HG03469 (cell line): Measurements from ENCODE around the gene BUD31.
"Not testable (repeated sequence)": the region's sequence is repeated elsewhere in the genome, so short reads cannot be mapped to it uniquely, and the experiment has no call there.

ENCODE experiments used
- ATAC-seq: cut with Tn5 transposase; IDR thresholded peaks from one replicate; pipeline ENCODE4 v1.9.1; 2021; ENCODE audit warnings: mild to moderate bottlenecking, moderate library complexity, moderate number of reproducible peaks; ENCODE audit not compliant: unreplicated experiment

Gene BUD31

DNA sequence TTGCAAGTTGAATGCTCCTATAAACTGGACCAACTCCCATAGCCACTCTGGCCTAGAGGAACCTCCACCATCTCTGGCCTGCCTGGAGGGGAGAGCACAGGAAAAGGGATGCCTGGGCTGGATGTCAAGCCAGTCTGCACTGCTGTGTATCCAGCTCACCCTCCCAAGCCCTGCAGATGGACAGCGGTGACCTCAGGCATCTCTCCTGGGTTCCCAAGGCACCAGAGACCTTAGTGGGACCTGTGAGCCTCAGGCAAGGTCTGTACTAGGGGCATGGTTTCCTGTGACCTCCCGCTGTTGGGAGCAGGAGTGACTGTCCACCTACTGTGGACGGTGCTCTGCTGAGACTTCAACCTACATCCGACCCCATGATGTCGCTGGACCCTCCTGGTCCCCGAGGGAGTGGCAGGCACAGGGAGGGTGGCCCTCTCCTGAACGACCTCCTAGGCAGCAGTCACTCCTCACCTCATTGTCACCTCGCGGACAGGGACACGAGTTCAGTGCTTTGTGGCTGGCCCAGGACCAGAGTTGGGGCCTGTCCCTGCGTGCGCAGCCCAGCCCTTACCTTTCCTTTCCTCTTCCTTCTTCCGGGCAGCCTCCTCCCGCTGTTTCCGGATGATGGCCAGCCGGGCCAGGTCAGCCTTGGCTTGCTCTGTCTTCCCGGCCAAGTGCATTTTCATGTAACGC lies 11.3 kb upstream of the BUD31 start:
- no peak for ATAC-seq

DNA sequence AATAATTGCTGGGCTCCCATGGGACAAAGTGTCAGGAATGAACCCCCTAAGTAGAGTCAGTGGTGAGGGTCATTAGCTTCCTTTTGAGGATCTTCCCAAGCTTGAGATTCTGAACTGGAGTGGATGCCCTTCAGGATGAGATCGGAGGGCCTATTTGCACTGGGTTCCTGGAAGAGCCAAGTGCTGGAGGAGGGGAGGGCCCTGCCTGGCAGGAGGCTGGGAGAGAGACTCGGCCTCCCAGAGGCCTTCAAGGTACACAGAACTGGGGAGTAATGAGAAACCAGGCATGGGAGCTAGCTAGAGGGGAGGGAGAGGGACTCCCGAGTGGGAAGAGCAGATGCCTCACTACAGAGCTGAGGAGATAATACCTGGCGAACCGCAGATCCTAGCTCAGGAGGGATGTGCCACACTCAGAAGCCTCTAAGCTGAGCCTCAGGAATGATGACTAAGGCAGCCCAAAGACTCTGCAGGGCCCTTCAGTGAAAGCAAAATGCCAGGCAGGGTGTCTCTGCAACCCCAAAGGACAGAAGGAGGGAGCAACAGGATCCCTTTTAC lies 9.8 kb upstream of the BUD31 start:
- no peak for ATAC-seq

DNA sequence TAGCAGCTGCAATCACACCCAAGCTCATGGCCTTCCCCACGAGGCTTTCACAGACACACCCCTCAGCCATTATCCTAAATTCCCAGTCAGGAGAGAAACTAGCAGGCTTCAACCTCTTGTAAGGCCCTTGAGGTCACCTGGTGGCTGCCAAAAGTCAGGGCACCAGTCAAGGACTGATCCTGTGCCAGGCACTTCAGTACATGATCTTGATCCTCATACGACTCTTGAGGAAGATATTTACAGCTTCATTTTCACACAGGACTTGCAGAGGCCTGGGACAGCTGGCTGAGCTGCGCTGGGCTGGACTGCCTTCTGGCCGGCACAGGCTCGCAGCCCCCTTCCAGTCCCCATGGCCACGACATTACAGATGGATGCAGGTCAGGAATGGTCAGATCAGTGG lies 9.2 kb upstream of the BUD31 start:
- ATAC-seq: no peak

DNA sequence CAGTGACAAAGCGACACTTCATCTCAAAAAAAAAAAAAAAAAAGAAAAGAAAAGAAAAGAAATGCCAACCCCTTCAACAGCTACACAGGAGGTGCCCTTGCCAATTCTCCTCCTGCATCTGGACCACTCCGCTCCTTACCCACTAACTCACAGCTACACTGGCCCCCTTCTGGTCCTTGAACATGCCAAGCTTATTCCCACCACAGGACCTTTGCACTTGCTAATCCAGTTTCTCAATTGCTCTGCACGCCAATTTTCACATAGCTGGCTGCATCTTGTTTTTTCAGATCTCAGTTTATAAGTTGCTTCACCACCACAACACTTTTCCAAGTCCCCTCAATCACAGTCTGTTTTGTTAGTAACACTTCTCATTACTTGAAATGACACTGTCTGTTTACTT lies 5.9 kb upstream of the BUD31 start:
- no peak for ATAC-seq

DNA sequence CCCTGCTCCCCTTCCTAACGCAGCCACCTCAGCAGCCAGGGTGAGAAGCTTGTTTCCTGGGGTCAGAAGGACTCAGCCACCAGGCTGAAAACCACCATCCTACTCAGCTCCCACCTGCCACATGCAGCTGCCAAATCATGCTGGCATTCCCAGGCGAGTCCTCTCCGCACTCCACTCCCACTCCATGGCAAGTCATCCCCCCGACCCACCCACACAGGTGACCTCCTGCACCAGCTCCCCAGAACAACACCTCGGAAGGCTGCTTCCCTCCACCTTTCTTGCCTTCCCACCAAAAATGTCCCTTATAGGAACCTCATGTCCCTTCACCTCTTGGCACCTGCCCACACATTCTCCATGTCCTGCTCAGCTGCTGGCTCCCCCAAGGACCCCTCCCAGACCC lies 5.0 kb upstream of the BUD31 start:
- no peak for ATAC-seq

DNA sequence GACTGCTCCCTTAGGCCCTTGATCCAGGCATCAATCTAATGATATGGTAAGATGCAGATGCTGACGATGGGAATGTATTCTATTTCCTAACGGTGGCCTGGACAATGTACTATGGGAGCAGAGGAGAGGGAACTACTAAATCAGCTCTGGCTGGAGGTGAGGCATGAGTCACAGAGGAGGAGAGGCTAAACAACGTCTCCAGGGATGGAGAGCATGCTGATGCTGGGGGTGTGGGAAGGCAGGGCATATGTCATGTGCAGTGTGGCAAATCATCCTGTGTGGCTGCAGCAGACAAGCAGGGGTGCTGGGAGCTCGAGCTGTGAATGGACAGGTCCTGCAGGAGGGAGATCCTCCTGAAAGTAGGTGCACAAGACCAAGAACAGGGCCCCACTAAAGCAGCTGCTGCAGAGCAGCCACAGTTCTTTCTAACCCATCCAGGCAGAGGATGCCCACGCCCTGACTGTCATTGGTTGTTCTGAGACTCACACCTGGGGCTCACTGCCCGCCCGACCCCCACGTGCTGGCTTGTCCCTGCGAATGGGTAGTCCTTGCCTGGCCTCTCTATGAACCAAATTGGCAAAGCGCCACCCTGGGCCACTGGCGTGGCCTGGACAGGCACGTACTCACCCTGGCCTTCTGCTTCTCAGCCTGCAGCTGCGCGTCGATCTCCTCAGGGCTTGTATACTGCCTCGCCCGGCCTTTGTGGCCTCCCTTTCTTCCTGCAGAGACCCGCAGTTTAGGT lies 4.4 kb upstream of the BUD31 start:
- ATAC-seq: no peak

DNA sequence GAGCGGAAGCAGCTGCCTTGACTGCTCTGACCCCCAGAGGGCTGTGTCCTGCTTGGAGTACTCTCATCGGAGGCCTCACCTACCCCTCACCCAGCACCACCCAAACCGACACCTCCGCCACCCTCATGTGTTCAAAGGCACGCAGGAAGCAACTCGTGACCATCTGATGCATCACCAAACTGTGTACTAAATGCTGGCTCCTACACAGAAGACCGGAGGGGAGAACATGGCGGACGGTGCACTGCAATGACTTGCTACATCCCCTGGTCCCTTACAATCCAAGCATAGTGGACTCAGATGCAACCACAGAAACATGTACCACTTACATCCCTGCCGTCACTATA lies 3.8 kb upstream of the BUD31 start:
- no peak for ATAC-seq

DNA sequence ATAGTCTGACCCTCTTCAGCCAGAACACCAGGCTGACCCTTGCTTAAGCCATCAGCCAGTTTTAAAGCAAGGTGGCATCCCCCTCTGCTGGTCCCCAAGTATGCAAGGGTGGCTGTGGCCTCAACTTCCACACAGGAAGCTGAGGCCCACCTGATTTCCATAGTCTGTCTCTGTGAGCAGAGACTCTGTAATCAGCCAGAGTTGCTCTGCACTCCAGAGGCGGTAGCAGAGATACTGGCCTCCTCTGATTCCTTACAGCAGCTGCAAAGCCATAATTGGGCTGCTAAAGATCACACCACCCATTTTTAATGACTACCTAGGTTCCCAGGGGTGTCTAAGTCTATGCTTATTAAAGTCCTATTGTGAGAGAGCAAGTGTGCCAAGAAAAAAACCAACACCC lies 2.2 kb upstream of the BUD31 start:
- no peak for ATAC-seq

DNA sequence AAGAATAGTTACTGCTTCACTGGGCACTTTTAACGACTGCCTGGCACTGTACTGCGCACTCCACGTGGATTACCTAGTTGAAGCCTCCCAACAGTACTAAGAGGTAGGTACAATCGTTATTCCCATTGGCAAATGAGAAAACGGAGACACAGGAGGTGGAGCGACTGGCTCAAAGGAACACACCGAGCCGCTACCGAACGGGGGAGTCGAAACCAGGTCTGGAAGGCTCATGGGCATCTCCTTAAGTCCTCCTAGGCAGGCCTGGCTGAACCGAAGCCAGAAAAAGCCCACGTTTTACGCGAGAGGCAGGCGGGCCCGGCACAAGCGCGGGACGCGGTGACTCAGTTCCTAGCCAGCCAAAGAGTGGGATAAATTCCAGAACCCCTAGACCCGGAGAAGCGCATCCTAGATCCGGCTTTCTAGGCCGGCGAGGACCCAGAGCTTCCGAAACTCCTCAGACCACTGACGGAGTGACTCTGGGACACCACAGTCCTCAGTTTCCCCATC lies 844 bp upstream of the BUD31 start:
- ATAC-seq: no peak

DNA sequence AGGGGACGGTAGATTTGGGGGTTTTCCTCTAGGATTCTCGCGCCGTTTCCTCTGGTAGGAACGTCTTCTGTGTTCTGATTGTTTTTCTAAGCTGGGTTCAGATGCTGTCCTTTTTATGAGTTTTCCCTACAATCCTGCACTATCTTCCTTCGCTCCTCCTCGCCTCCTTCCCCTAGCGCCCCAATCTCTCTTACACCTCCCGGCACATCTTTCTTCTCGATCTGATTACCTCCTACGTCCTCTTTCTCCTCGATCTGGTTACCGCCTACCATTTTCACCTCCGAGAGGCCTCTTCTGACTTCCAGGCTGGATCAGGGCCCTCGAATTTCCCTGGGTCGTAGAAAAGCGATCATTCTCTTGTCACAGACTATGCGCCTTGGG lies 413 bp downstream of the BUD31 start:
- no peak for ATAC-seq

DNA sequence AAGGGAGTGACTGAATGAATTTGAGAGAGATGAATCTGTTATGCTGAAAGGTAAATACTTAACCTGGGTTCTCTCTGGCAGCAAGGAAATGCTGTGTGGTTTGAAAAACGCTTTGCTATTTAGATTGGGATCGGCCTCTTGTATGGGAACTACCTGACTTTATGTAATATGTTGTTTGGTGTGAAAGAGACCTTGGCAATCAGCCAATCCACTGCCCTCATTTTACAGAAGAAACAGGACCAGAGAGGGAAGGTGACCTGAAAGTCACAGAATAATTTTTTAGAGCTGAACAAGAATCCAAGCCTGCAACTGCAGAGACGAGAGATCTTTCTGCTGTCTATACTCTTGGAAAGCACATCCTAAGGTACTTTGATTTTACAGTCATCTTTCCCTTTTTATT lies 1.0 kb downstream of the BUD31 start:
- ATAC-seq: no peak

DNA sequence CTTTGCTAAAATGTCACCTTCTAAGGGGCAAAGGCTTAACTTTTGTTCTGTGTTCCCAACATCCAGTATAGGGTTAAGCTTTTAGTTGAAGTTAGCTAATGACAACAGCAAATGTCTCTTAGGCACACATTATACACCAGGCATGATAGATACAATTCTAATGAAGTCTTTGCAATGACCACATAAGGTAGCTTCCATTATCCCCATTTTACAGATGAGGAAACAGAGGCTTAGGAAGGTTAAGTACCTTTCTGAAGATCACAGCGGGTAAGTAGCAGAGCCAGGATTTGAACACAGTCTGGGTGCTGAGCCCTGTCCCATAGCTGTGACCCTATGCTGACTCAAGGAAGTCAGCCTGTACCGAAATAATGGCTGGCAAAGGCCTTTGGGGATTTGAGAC lies 1.9 kb downstream of the BUD31 start:
- no peak for ATAC-seq

DNA sequence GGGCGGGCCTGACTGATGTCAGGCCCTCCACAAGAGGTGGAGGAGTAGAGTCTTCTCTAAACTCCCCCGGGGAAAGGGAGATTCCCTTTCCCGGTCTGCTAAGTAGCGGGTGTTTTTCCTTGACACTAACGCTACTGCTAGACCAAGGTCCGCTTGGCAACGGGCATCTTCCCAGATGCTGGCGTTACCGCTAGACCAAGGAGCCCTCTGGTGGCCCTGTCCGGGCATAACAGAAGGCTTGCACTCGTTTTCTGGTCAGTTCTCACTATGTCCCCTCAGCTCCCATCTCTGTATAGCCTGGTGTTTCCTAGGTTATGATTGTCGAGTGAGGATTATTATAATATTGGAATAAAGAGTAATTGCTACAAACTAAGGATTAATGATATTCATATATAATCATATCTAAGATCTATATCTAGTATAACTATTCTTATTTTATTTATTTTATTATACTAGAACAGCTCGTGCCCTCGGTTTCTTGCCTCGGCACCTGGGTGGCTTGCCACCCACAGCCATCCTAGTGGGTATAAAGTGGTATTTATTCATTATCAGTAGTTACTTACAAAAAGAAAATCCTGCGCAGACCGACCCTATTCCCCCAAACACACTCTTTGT lies 6.9 kb downstream of the BUD31 start:
- ATAC-seq: not testable (repeated sequence)

DNA sequence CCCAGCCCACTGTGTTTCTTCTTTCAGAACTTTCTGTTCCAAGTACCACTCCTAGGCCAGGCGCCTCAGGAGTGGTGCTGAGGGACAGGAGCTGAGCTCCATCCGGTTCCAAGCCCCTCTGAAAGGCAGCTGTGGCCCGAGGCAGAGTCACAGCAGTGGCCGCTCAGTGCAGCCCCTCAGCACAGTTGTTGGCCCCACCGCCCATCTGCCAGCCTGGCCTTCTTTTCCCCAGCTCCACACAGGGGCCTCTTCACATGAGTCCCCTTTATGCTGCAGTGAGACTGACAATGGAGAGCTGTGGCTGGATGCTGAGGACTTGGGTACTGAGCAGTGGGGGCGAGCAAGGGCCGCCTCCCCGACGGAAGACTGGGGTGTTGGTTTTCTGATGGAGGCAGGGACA lies 9.5 kb downstream of the BUD31 start:
- no peak for ATAC-seq

DNA sequence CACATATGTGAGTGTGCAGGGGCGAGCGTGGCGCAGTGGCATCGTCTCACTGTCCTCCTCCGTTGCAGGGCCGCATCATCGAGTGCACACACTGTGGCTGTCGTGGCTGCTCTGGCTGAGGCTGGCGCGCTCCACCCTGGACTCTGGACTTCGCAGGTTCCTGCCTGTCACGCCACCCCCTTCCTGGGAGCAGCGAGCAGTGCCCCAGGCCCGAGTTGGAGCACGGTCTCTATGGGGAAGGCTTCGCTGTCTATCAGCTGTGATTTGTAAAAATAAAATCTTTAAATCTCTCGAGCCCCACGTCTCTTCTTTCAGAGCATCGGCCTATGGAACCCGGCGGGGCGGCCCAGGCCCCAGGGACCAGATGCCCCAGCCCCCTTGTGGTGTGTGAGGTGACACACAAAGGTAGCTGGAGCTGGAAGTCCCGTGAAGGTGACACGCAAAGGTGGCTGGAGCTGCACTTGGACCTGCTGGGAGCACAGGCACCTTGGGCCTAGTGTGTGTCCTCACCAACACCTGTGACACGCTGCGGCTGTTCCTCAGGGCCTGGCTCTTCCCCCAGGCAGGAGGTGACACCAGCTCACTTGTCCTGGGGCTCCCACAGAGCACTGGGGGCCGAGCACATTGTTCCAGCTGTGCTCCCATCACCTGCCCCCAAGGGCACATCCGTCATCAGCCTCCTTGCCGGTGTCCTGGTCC lies 10.7 kb downstream of the BUD31 start:
- no peak for ATAC-seq

DNA sequence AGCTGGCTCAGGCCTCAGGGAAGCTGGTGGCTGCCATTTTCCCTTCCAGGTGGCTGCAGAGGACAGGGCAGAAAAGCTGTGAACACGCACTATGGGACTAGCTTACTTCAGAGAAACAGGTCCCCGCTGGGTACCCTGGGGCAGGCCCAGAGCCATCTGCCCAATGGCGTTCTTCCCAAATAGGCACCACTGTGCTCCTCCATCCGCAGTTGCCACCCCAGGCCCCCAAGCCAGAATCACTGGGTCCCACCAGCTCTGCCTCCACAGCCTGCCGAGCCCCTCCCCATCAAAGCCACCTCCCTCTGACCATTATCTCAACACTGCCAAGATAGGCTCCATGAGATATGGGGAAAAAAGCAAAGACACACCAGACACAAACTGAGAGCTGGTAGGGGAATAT lies 11.4 kb downstream of the BUD31 start:
- ATAC-seq: no peak

DNA sequence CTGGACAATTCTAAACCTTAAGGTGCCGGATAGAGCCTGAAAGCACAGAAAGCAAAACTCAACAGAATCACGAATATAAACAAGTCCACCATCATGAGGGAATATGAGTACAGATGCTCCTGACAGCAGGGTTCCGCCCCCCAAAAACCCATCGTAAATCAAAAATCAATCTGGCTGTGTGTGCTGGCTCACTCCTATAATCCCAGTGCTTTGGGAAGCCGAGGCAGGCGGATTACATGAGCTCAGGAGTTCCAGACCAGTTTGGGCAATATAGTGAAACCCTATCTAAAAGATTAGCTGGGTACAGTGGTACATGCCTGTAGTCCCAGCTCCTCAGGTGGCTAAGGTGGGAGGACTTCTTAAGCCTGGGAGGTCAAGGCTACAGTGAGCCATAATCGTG lies 12.2 kb downstream of the BUD31 start:
- ATAC-seq: no peak

DNA sequence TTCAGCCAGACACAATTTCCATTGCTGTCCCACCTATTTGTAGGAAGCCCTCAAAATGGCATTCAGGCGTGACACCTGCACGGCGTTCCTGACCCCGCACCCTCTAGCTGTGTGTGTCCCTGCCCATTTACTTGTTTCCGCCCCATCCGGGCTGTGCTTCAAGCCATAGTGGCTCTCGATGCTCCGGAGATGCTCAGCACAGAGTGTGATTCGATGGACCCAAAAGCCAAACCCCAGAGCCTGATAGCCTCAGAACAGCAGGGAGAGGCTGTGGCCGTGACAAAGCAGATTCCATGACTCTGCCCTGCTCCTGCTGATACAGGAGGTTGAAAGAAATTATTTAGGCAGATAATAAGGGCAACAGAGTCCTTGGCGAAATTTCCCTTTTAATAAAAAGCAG lies 13.4 kb downstream of the BUD31 start:
- ATAC-seq: no peak

DNA sequence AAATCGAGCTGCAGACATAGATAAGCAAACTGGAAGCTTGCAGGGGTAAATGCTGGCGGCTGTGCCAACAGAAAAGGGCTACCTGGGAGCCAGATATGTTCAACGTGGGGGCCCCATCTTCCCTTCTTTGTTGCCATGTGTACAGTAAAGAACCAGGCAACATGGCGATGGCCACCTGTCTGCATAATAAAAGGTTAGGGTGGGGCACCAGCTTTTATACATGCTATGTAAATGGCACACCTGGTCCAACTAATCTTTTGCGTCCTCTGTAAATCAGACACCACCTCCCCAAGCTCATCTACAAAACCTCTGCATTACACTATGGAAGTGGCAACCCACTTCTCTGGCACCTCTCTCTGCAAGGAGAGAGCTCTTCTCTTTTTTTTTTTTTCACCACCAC lies 13.9 kb downstream of the BUD31 start:
- no peak for ATAC-seq

DNA sequence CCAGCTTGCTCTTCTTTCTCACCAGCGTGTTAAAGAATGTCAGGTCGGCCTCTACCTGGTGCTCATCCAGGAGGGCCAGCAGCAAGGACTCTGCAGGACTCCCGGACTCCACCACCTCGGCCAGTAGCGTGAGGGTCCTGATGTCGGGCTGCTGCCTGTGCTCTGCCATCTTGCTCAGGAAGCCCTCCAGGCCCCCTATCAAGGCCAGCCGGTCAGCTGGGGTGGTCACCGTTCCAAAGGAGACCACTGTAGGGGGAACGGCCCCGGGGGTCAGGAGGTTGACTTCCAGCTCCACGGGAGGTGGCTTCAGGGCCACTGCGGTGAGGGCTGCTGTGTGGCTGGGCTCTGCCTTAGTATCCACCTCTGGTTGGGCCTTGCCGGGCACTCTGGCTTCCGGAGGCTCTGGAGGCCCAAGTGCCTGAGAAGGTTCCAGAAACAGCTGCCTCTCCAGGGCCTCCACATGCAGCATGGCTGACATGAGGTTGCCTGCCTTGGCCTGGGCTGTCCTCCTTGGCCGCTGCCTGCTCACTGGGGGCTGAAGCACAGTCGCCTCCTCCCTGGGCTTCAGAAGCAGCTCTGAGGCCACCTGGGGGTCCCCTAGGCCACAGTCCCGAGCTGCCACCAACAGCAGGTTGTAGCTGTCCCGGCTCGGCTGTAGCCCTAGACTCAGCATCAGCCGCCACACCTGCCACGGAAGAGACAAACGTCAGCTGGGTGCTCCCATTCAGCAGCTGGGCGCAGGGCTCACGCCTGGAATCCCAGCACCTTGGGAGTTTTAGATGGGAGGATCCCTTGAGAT lies 16.4 kb downstream of the BUD31 start:
- no peak for ATAC-seq
